Endodermal cell (in vitro differentiated cells): Measurements from ENCODE around the gene ZDHHC14. TPM values are rescaled to one million over a fixed set of nuclear protein-coding genes. Genes with fewer than 3 reads are reported as not detected.

Source experiments
- DNase-seq: peaks from one replicate; pipeline ENCODE4 v3.0.0-alpha.2; 2017
- H3K27ac ChIP-seq: 2 replicates; pipeline ENCODE4 v1.5.1; 2013; ENCODE audit warnings: mild to moderate bottlenecking, low read depth, low read length, moderate library complexity
- H3K27me3 ChIP-seq: 2 replicates; pipeline ENCODE4 v1.6.1; 2013; ENCODE audit warnings: mild to moderate bottlenecking, low read length, moderate library complexity; ENCODE audit not compliant: insufficient read depth, control insufficient read depth, poor library complexity, severe bottlenecking
- H3K36me3 ChIP-seq: 2 replicates; pipeline ENCODE4 v1.7.0; 2013; ENCODE audit warnings: mild to moderate bottlenecking, low read length, moderate library complexity; ENCODE audit not compliant: control insufficient read depth, insufficient read depth
- H3K4me1 ChIP-seq: one replicate; pipeline ENCODE4 v1.7.0; 2013; ENCODE audit warnings: low read length; ENCODE audit not compliant: control insufficient read depth, insufficient read depth
- H3K4me3 ChIP-seq: 2 replicates; pipeline ENCODE4 v1.5.1; 2013; ENCODE audit warnings: mild to moderate bottlenecking, low read length, moderate library complexity
- H3K9ac ChIP-seq: 2 replicates; pipeline ENCODE4 v1.6.1; 2013; ENCODE audit warnings: mild to moderate bottlenecking, low read length, moderate library complexity; ENCODE audit not compliant: poor library complexity, severe bottlenecking; ENCODE audit errors: extremely low read depth
- H3K9me3 ChIP-seq: 2 replicates; pipeline ENCODE4 v1.6.1; 2013; ENCODE audit warnings: mild to moderate bottlenecking, low read length, moderate library complexity; ENCODE audit not compliant: control insufficient read depth
- H3K27ac Mint-ChIP-seq: 2 replicates; pipeline ENCODE4 v1.8.0; 2020; ENCODE audit warnings: mixed read lengths
- H3K27me3 Mint-ChIP-seq: 2 replicates; pipeline ENCODE4 v1.8.0; 2021; ENCODE audit warnings: mild to moderate bottlenecking, mixed read lengths; ENCODE audit not compliant: insufficient read depth
- H3K36me3 Mint-ChIP-seq: 2 replicates; pipeline ENCODE4 v1.8.0; 2020; ENCODE audit warnings: low read depth, mixed read lengths
- H3K4me1 Mint-ChIP-seq: 2 replicates; pipeline ENCODE4 v1.8.0; 2020; ENCODE audit warnings: mixed read lengths
- H3K4me3 Mint-ChIP-seq: 2 replicates; pipeline ENCODE4 v1.8.0; 2020; ENCODE audit warnings: mild to moderate bottlenecking, moderate library complexity, mixed read lengths
- H3K9me3 Mint-ChIP-seq: 2 replicates; pipeline ENCODE4 v1.8.0; 2020; ENCODE audit warnings: mild to moderate bottlenecking, mixed read lengths
- CTCF ChIP-seq: fragments of 200-600 bp; sonication (generic); conservative IDR thresholded peaks from 2 replicates; pipeline ENCODE4 v1.5.0; 2021; ENCODE audit warnings: antibody characterized with exemption, mild to moderate bottlenecking
- WGBS, 2 experiments: methylation state at CpG; one replicate each; pipeline versions ENCODE4 v1.1.5 to v1.1.7; 2013; ENCODE audit warnings: missing lambda C conversion rate in 2 of 2, mixed read lengths in 1 of 2; ENCODE audit not compliant: insufficient coverage in 1 of 2, insufficient read length in 1 of 2; 5-methylcytosine and 5-hydroxymethylcytosine counted together
- total RNA-seq, 2 donors: library from RNA; stranded (reverse); fragmentation: NEBNext Ultra II Directional in 1 of 2; extraction: Animal tissue kit (Norgen Biotek cat#: 25700) in 1 of 2; gene quantifications; 2 replicates in 1 of 2; 3 replicates in 1 of 2; pipeline ENCODE4 v1.2.1, GENCODE V29; 2021

The ZDHHC14 gene
- total RNA-seq, 2 donors from 2014 or later: 2.3 to 4.5 TPM

DNA sequence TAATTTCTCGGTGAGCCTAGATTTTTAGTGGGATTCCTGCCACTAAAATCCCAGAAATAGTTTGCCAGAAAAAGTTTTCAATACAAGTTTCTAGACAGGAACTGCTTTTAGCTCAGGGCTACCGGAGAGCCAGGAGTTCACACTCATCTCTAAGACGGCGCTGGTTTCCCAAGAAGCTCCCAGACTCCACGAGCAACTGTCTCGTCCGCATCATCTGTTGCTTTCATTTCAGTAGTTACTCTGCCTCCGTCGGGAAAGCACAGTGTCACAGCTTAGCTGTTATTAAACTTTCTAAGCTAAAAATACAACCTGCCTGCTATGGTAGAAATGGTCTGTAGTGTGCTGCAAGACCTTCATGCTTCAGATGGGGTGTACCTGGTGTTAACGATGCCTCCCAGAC is 244.8 kb downstream of the ZDHHC14 start:
- Mint-ChIP-seq H3K4me1 (peaks cover 9% of the 10 kb centered on the region), H3K36me3 (no peaks in the 10 kb centered on the region), H3K27ac (no peak overlapping the region), H3K4me3 (no peak overlapping the region), H3K27me3 (no peaks in the 10 kb centered on the region), H3K9me3 (no peaks in the 10 kb centered on the region)
- H3K36me3 ChIP-seq: no peaks in the 10 kb centered on the region
- DNase-seq: no peak
- H3K27me3 ChIP-seq: no peaks in the 10 kb centered on the region
- WGBS, 2 experiments: 93 to 96% methylated on average over 8 to 10 of the region's 10 CpGs
- H3K4me3 ChIP-seq: no peak overlapping the region
- H3K4me1 ChIP-seq: no peaks in the 10 kb centered on the region
- TF ChIP-seq CTCF: no peak
- H3K9ac ChIP-seq: no peak overlapping the region
- no peak overlapping the region for H3K27ac ChIP-seq
- no peaks in the 10 kb centered on the region for H3K9me3 ChIP-seq

DNA sequence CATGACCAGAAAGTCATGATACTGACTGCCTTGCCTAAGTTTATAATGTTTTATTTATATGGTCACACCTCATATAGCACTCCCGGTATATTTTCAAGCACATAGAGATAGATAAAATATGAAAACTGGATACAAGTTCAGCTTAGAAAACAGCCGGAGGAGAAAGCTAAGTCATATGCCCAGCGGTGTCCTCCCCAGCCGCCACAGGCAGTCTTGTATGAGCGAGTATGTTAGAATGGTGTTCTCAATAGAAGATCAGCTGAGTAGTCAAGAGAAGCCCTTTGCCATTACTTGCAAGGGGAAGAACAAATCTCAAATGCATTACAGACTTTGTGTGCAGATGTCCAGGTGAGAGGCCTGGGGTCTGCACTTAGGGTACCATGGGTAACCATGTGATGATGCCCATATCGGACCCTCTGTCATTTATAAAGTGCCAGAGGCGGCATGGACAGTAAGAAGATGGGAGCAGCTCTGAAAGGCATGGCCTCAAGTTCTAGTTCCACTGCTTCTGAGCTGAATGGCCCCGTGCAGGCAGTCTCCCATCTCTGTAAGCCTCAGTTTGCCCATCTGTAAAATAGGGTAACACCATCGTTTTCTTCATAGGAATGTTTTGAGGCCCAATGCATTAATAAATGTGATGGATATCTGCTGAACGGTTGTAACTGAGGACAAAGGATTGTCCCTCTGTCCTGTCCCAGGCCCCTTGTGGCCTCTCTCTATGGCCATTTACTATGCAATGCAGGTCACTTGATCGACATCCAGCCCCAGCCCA is 246.4 kb downstream of the ZDHHC14 start:
- no peaks in the 10 kb centered on the region for H3K27me3 ChIP-seq
- H3K9ac ChIP-seq: no peak overlapping the region
- TF ChIP-seq CTCF: no peak
- Mint-ChIP-seq H3K27me3 (no peaks in the 10 kb centered on the region), H3K9me3 (no peaks in the 10 kb centered on the region), H3K4me3 (no peak overlapping the region), H3K36me3 (no peaks in the 10 kb centered on the region), H3K4me1 (peaks cover 9% of the 10 kb centered on the region), H3K27ac (no peak overlapping the region)
- H3K4me3 ChIP-seq: no peak overlapping the region
- no peaks in the 10 kb centered on the region for H3K36me3 ChIP-seq
- H3K27ac ChIP-seq: no peak overlapping the region
- 90 to 93% methylated on average over 9 to 11 of the region's 11 CpGs for WGBS, 2 experiments
- no peaks in the 10 kb centered on the region for H3K4me1 ChIP-seq
- no peaks in the 10 kb centered on the region for H3K9me3 ChIP-seq
- no peak for DNase-seq

DNA sequence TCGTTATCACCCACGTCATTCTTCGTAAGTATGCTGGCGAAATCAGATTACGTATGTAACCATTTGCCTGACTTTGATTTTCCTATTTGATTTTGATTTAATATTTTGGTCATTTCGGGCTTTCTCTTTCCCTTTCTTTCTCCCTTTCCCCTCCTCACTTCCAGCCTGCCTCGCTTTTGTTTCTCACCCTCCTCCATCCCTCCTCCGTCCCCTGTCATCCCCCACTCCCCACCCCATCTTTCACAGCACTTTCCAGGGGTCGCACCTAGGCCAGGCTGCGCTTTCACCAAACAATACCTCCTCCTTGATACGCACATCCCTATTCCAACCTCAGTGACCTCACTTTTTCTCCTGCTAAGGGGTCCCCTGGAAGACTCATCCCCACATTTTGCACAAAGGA is 247.5 kb downstream of the ZDHHC14 start:
- no peaks in the 10 kb centered on the region for H3K36me3 ChIP-seq
- no peak overlapping the region for H3K4me3 ChIP-seq
- TF ChIP-seq CTCF: no peak
- no peak overlapping the region for H3K27ac ChIP-seq
- H3K27me3 ChIP-seq: no peaks in the 10 kb centered on the region
- no peaks in the 10 kb centered on the region for H3K4me1 ChIP-seq
- Mint-ChIP-seq H3K27ac (no peak overlapping the region), H3K4me3 (no peak overlapping the region), H3K27me3 (no peaks in the 10 kb centered on the region), H3K9me3 (no peaks in the 10 kb centered on the region), H3K4me1 (peaks cover 9% of the 10 kb centered on the region), H3K36me3 (no peaks in the 10 kb centered on the region)
- 74 to 78% methylated on average over 6 to 11 of the region's 11 CpGs for WGBS, 2 experiments
- no peak for DNase-seq
- H3K9ac ChIP-seq: no peak overlapping the region
- no peaks in the 10 kb centered on the region for H3K9me3 ChIP-seq
